ENCODE results near the gene SDHB. TPM values are rescaled to one million over a fixed set of nuclear protein-coding genes. Genes with fewer than 3 reads are reported as not detected.

SDHB gene
- total RNA-seq, 1 experiment from 2014 or later = 336 TPM

DNA sequence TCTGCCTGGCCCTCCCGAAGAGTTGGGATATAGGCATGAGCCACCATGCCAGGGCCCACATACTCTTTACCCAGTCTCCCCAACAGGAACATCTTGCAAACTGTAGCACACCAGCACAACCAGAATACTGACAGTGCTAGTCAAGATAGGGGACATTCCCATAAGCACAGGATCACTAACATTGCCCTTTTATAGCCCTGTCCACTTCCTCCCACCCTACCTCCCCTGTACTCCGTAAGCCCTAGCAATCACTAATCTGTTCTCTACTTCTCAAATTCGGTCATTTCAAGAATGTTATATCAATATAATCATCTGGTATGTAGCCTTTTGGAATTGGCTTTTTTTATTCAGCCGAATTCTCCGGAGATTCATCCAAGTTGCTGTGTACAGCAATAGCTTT, 5.9 kb downstream of the SDHB start:
- peaks cover 8% of the 10 kb centered on the region for H3K4me1 ChIP-seq (ENCODE audit: insufficient read depth, low read length)

DNA sequence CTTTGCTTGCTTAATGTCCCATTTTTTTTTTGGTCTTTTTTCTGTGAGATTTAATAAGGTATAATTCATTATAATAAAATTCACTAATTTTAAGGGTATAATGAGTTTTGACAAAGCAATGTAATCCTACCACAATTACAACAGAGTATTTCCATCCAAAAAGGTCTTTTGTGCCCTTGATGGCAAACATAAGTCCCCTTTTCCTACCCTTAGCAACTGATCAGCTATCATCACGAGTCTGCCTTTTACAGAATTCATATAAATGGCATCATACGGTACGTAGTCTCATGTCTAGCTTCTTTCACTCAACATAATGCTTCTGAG, 7.5 kb downstream of the SDHB start:
- TF ChIP-seq EZH2 (IDR thresholded peaks at IDR 0.05; ENCODE audit: low read length, unreplicated experiment) (no peak), EZH2phosphoT487 (IDR thresholded peaks at IDR 0.05; ENCODE audit: borderline replicate concordance, low read length) (no peak)
- TF ChIP-seq, protein P1, sequence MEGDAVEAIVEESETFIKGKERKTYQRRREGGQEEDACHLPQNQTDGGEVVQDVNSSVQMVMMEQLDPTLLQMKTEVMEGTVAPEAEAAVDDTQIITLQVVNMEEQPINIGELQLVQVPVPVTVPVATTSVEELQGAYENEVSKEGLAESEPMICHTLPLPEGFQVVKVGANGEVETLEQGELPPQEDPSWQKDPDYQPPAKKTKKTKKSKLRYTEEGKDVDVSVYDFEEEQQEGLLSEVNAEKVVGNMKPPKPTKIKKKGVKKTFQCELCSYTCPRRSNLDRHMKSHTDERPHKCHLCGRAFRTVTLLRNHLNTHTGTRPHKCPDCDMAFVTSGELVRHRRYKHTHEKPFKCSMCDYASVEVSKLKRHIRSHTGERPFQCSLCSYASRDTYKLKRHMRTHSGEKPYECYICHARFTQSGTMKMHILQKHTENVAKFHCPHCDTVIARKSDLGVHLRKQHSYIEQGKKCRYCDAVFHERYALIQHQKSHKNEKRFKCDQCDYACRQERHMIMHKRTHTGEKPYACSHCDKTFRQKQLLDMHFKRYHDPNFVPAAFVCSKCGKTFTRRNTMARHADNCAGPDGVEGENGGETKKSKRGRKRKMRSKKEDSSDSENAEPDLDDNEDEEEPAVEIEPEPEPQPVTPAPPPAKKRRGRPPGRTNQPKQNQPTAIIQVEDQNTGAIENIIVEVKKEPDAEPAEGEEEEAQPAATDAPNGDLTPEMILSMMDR (conservative IDR thresholded peaks at IDR 0.05; ENCODE audit: low read depth, low read length) = no peak
- Histone ChIP-seq H3K4me2 (ENCODE audit: low read length) (no peak overlapping the region), H3K27ac (ENCODE audit: low read length) (no peak overlapping the region), H3K27me3 (ENCODE audit: low read length) (no peaks in the 10 kb centered on the region), H3K79me2 (ENCODE audit: low read length) (peaks cover 60% of the 10 kb centered on the region), H3K4me1 (ENCODE audit: insufficient read depth, low read length) (no peaks in the 10 kb centered on the region), H2AFZ (ENCODE audit: low read length) (no peak overlapping the region), H3K9me3 (ENCODE audit: low read length) (no peaks in the 10 kb centered on the region), H4K20me1 (ENCODE audit: low read length) (0 out of 2 replicates have a peak, but pooled peaks cover 3% of the 10 kb centered on the region), H3K9me2 (replicated peaks; ENCODE audit: low read length) (no peaks in the 10 kb centered on the region), H3K9ac (ENCODE audit: low read length) (no peak overlapping the region), H3F3A (ENCODE audit: low read length, unreplicated experiment) (no peaks in the 10 kb centered on the region), H3K4me3 (ENCODE audit: low read length) (no peak overlapping the region), H3K36me3 (ENCODE audit: low read depth, low read length) (peaks cover 47% of the 10 kb centered on the region)
- POLR2A ChIA-PET (ENCODE audit: unreplicated experiment) = no interaction called here
- intact Hi-C loops (cut with micrococcal nuclease) = loop anchor here (1.0 kb wide), 1 partner anchor 95 kb away; no protein-coding TSS in a partner anchor
- DNase-seq (no peak), ATAC-seq (no peak)
- BruUV-seq (replicated peaks) = no TSS peak
- CTCF ChIA-PET = interaction anchor here (0.6 to 0.7 kb wide), 2 partner anchors 62 to 82 kb away, joined by 9 read pairs; no protein-coding TSS in a partner anchor

More for the DNA sequence above, 5.9 kb downstream of the SDHB start:
- Histone ChIP-seq H3K4me3 (ENCODE audit: low read length) (no peak overlapping the region), H3K9ac (ENCODE audit: low read length) (no peak overlapping the region), H3K9me2 (replicated peaks; ENCODE audit: low read length) (no peaks in the 10 kb centered on the region), H3F3A (ENCODE audit: low read length, unreplicated experiment) (no peaks in the 10 kb centered on the region), H4K20me1 (ENCODE audit: low read length) (0 out of 2 replicates have a peak, but pooled peaks cover 5% of the 10 kb centered on the region), H2AFZ (ENCODE audit: low read length) (no peak overlapping the region), H3K36me3 (ENCODE audit: low read depth, low read length) (peaks cover 39% of the 10 kb centered on the region), H3K4me2 (ENCODE audit: low read length) (no peak overlapping the region), H3K27ac (ENCODE audit: low read length) (no peak overlapping the region), H3K79me2 (ENCODE audit: low read length) (peaks cover 76% of the 10 kb centered on the region), H3K27me3 (ENCODE audit: low read length) (no peaks in the 10 kb centered on the region), H3K9me3 (ENCODE audit: low read length) (no peaks in the 10 kb centered on the region)
- ATAC-seq (no peak), DNase-seq (no peak)
- TF ChIP-seq EZH2phosphoT487 (IDR thresholded peaks at IDR 0.05; ENCODE audit: borderline replicate concordance, low read length) = no peak
- TF ChIP-seq EZH2 (IDR thresholded peaks at IDR 0.05; ENCODE audit: low read length, unreplicated experiment) = no peak
- TF ChIP-seq, protein P1 (conservative IDR thresholded peaks at IDR 0.05; ENCODE audit: low read depth, low read length) = no peak
- intact Hi-C loops (cut with micrococcal nuclease) = no loop called here
- CTCF ChIA-PET = interaction anchor here (0.7 kb wide), 1 partner anchor 378 kb away, joined by 3 read pairs; no protein-coding TSS in a partner anchor
- no TSS peak for BruUV-seq (replicated peaks)
- POLR2A ChIA-PET (ENCODE audit: unreplicated experiment) = no interaction called here

DNA sequence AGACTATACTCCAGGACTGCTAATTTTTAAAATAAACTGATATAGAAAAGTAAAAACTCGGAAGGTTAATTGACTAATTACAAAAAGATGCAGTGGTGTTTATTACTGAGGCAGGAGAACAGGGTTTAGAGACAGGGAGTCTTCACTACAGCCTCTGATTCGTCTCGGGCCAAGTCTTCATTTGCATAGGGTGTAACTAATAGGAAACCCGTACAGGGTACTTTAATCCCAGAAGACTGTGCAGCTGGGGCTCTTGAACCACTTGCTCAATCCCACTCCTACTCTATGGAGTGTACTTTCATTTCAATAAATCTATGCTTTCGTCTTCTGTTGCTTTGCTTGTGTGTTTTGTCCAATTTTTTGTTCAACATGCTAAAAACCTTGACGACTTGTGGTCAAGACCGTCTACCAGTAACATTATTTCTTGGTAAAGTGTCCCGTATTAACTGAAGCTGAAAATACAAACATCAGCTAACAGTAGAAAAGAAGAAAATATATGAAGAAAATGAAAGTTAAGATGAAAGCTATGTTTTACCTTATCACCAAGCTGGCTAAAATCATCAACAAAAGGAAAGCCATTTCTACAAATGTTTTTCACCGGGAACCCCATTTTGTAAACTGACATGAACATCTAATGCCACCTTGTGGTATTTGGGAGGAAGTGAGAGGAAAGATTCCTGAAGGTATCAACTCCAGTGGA, 8.0 kb downstream of the SDHB start:
- Histone ChIP-seq H3K27me3 (ENCODE audit: low read length) (no peaks in the 10 kb centered on the region), H3F3A (ENCODE audit: low read length, unreplicated experiment) (no peaks in the 10 kb centered on the region), H3K9me3 (ENCODE audit: low read length) (no peaks in the 10 kb centered on the region), H3K27ac (ENCODE audit: low read length) (no peak overlapping the region), H3K4me1 (ENCODE audit: insufficient read depth, low read length) (no peaks in the 10 kb centered on the region), H3K4me2 (ENCODE audit: low read length) (no peak overlapping the region), H3K79me2 (ENCODE audit: low read length) (peaks cover 55% of the 10 kb centered on the region), H3K9me2 (replicated peaks; ENCODE audit: low read length) (no peaks in the 10 kb centered on the region), H4K20me1 (ENCODE audit: low read length) (no peaks in the 10 kb centered on the region), H3K4me3 (ENCODE audit: low read length) (no peak overlapping the region), H3K36me3 (ENCODE audit: low read depth, low read length) (peaks cover 42% of the 10 kb centered on the region), H2AFZ (ENCODE audit: low read length) (no peak overlapping the region), H3K9ac (ENCODE audit: low read length) (no peak overlapping the region)
- intact Hi-C loops (cut with micrococcal nuclease) = loop anchor here (1.0 kb wide), 1 partner anchor 94 kb away; no protein-coding TSS in a partner anchor
- BruUV-seq (replicated peaks) = no TSS peak
- no peak for TF ChIP-seq EZH2phosphoT487 (IDR thresholded peaks at IDR 0.05; ENCODE audit: borderline replicate concordance, low read length)
- TF ChIP-seq EZH2 (IDR thresholded peaks at IDR 0.05; ENCODE audit: low read length, unreplicated experiment) = no peak
- TF ChIP-seq, protein P1 (conservative IDR thresholded peaks at IDR 0.05; ENCODE audit: low read depth, low read length) = peak; percentile 81
- CTCF ChIA-PET = interaction anchor here (0.6 to 0.7 kb wide), 2 partner anchors 81 to 85 kb away, joined by 3 to 9 read pairs; no protein-coding TSS in a partner anchor
- ATAC-seq = no peak
- DNase-seq = peak; percentile 69
- POLR2A ChIA-PET (ENCODE audit: unreplicated experiment) = no interaction called here
